Measurements from ENCODE around the gene HS6ST3.

DNA sequence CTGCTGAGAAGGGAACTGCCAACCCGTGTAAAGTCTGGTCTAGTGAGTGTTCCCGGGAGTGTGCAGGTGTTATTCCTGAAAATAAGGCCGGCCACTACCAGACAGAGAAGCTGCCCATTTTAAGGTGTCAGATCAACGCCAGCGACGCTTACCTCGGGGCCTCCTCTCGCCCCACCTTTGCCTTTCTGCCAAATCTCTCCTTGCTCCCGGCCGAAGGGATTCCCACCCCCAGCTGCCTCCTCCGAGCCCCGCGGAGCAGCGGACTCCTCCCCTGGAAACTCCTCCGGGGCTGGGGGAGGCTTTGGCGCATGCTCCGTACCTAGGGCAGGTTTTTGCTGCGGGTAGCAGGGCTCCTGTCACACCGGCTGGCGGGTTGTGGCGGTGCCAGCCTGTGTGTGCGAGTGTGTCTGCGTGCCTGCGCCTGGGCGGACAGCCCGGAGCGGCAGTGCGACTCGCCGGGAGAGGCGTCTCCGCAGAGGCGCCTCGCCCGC, at the start of gene HS6ST3:
- TF ChIP-seq CTCF (IDR thresholded peaks at IDR 0.05 in 8 of 11, conservative IDR thresholded peaks at IDR 0.05 in 3 of 11) (peak in 1 of 11 experiments; percentile 8), POLR2A (IDR thresholded peaks at IDR 0.05) (no peak), POLR2AphosphoS5 (IDR thresholded peaks at IDR 0.05) (no peak)

Data from spleen (tissue), 7 donors.